IMR-90 (cell line): ENCODE measurements around the gene LPAR5. TPM values are rescaled to one million over a fixed set of nuclear protein-coding genes. Genes with fewer than 3 reads are reported as not detected.

ENCODE experiments used
- ATAC-seq: fragments of 200-7000 bp; cut with Tn5 transposase; 2 replicates; pipeline ENCODE4 v1.9.1; 2020; ENCODE audit warnings: low read depth, mild to moderate bottlenecking, moderate library complexity
- BruUV-seq: library from RNA; stranded (reverse); fragments of 400-500 nt; replicated peaks from 2 replicates; lab custom pipeline; 2021; lab: Mats Ljungman, UMichigan
- CTCF ChIA-PET: fragments of 300-600 bp; formaldehyde crosslinking; extraction: SDS; loops from one replicate; lab custom pipeline; 2021; ENCODE audit warnings: antibody characterized with exemption; lab: Yijun Ruan, JAX
- POLR2A ChIA-PET: fragments of 300-600 bp; sonication (Branson Sonifier 250); formaldehyde crosslinking; loops from one replicate; lab custom pipeline; 2022; ENCODE audit warnings: antibody characterized with exemption; ENCODE audit not compliant: unreplicated experiment; lab: Charles Lee
- DNase-seq: peaks from one replicate; pipeline ENCODE4 v3.0.0; 2013
- H2AFZ ChIP-seq: replicated peaks from 2 replicates; pipeline ENCODE3; 2013; ENCODE audit warnings: low read length, mild to moderate bottlenecking; ENCODE audit not compliant: poor library complexity
- H2AK5ac ChIP-seq: 2 replicates; pipeline ENCODE4 v1.6.1; 2013; ENCODE audit warnings: low read depth, low read length, inconsistent platforms
- H2AK9ac ChIP-seq: replicated peaks from 2 replicates; pipeline ENCODE3; 2013; ENCODE audit warnings: mild to moderate bottlenecking, low read depth, low read length, moderate library complexity; ENCODE audit not compliant: poor library complexity
- H2BK120ac ChIP-seq: 2 replicates; pipeline ENCODE4 v1.6.1; 2013; ENCODE audit warnings: low read depth, low read length, inconsistent platforms
- H2BK15ac ChIP-seq: 3 replicates; pipeline ENCODE4 v1.6.1; 2013; ENCODE audit warnings: low read depth, low read length, inconsistent platforms
- H2BK20ac ChIP-seq: 2 replicates; pipeline ENCODE4 v1.6.1; 2013; ENCODE audit warnings: low read depth, mild to moderate bottlenecking, inconsistent platforms, low read length, moderate library complexity
- H2BK5ac ChIP-seq: 2 replicates; pipeline ENCODE4 v1.6.1; 2013; ENCODE audit warnings: mild to moderate bottlenecking, low read depth, low read length, inconsistent platforms; ENCODE audit not compliant: poor library complexity, severe bottlenecking
- H3K14ac ChIP-seq: replicated peaks from 2 replicates; pipeline ENCODE4 v1.6.1; 2013; ENCODE audit warnings: low read depth, low read length, inconsistent platforms
- H3K18ac ChIP-seq: 2 replicates; pipeline ENCODE4 v1.6.1; 2013; ENCODE audit warnings: low read depth, low read length, control low read depth
- H3K23ac ChIP-seq: 2 replicates; pipeline ENCODE4 v1.6.1; 2013; ENCODE audit warnings: low read depth, low read length, inconsistent platforms
- H3K27ac ChIP-seq: 2 replicates; pipeline ENCODE4 v1.5.1; 2013; ENCODE audit warnings: mild to moderate bottlenecking, control low read depth, low read length; ENCODE audit not compliant: insufficient read depth
- H3K27me3 ChIP-seq: 2 replicates; pipeline ENCODE4 v1.6.1; 2013; ENCODE audit warnings: low read length; ENCODE audit not compliant: control insufficient read depth, insufficient read depth
- H3K36me3 ChIP-seq: 2 replicates; pipeline ENCODE4 v1.6.1; 2013; ENCODE audit warnings: low read length, mixed read lengths; ENCODE audit not compliant: control insufficient read depth, insufficient read depth
- H3K4ac ChIP-seq: 2 replicates; pipeline ENCODE4 v1.6.1; 2013; ENCODE audit warnings: low read depth, low read length, inconsistent platforms
- H3K4me1 ChIP-seq: 2 replicates; pipeline ENCODE4 v1.6.1; 2013; ENCODE audit warnings: low read length, mixed read lengths; ENCODE audit not compliant: control insufficient read depth, insufficient read depth
- H3K4me2 ChIP-seq: 2 replicates; pipeline ENCODE4 v1.6.1; 2013; ENCODE audit warnings: low read depth, mild to moderate bottlenecking, control low read depth, low read length, moderate library complexity
- H3K4me3 ChIP-seq: 2 replicates; pipeline ENCODE4 v1.5.1; 2013; ENCODE audit warnings: low read depth, mild to moderate bottlenecking, control low read depth, low read length, moderate library complexity; ENCODE audit not compliant: insufficient read depth
- H3K56ac ChIP-seq: 2 replicates; pipeline ENCODE4 v1.6.1; 2013; ENCODE audit warnings: low read length, inconsistent platforms; ENCODE audit not compliant: insufficient read depth; ENCODE audit errors: extremely low read depth
- H3K79me1 ChIP-seq, 2 experiments: 2 replicates each; pipeline ENCODE4 v1.6.1; 2013; ENCODE audit warnings: low read length in 2 of 2, inconsistent platforms in 1 of 2, low read depth in 1 of 2
- H3K9ac ChIP-seq: 2 replicates; pipeline ENCODE4 v1.6.1; 2013; ENCODE audit warnings: low read depth, low read length, control low read depth
- H3K9me1 ChIP-seq: 2 replicates; pipeline ENCODE4 v1.6.1; 2013; ENCODE audit warnings: low read length, inconsistent platforms; ENCODE audit not compliant: insufficient read depth
- H3K9me3 ChIP-seq: 2 replicates; pipeline ENCODE4 v1.6.1; 2013; ENCODE audit warnings: low read length; ENCODE audit not compliant: control insufficient read depth, insufficient read depth
- H4K20me1 ChIP-seq: 2 replicates; pipeline ENCODE4 v1.6.1; 2013; ENCODE audit warnings: low read length, inconsistent platforms; ENCODE audit not compliant: insufficient read depth
- H4K5ac ChIP-seq: 2 replicates; pipeline ENCODE4 v1.6.1; 2013; ENCODE audit warnings: mild to moderate bottlenecking, low read depth, low read length, control low read depth
- H4K8ac ChIP-seq, 2 experiments: 2 replicates each; pipeline ENCODE4 v1.6.1; 2013; ENCODE audit warnings: low read depth in 2 of 2, low read length in 2 of 2, control low read depth in 1 of 2, inconsistent platforms in 1 of 2
- H4K91ac ChIP-seq: 2 replicates; pipeline ENCODE4 v1.6.1; 2013; ENCODE audit warnings: low read depth, low read length, inconsistent platforms; ENCODE audit not compliant: insufficient read depth
- CEBPB ChIP-seq: IDR thresholded peaks from 2 replicates; pipeline ENCODE4 v1.6.1; 2012; ENCODE audit warnings: low read depth, low read length, improper control_type of control experiment
- CHD1 ChIP-seq: IDR thresholded peaks from 2 replicates; pipeline ENCODE4 v1.6.1; 2012; ENCODE audit warnings: low read depth, low read length, improper control_type of control experiment
- FOS ChIP-seq: fragments of 150-350 bp; IDR thresholded peaks from 2 replicates; pipeline ENCODE4 v1.6.1; 2016; ENCODE audit warnings: low read depth, low read length
- MAFK ChIP-seq: IDR thresholded peaks from 2 replicates; pipeline ENCODE4 v1.6.1; 2012; ENCODE audit warnings: low read depth, low read length, improper control_type of control experiment
- MAZ ChIP-seq: IDR thresholded peaks from 2 replicates; pipeline ENCODE4 v1.6.1; 2012; ENCODE audit warnings: low read depth, mild to moderate bottlenecking, low read length, improper control_type of control experiment, moderate library complexity, borderline replicate concordance
- NFE2L2 ChIP-seq: fragments of 150-350 bp; IDR thresholded peaks from 2 replicates; pipeline ENCODE4 v1.6.1; 2016; ENCODE audit warnings: low read depth, mild to moderate bottlenecking, low read length
- POLR2A ChIP-seq: IDR thresholded peaks from 2 replicates; pipeline ENCODE4 v1.6.1; 2012; ENCODE audit warnings: mild to moderate bottlenecking, low read depth, low read length
- RCOR1 ChIP-seq: IDR thresholded peaks from 2 replicates; pipeline ENCODE4 v1.6.1; 2012; ENCODE audit warnings: mild to moderate bottlenecking, low read length, improper control_type of control experiment; ENCODE audit not compliant: insufficient replicate concordance
- USF2 ChIP-seq: fragments of 150-350 bp; IDR thresholded peaks from 2 replicates; pipeline ENCODE4 v1.6.1; 2017; ENCODE audit warnings: mild to moderate bottlenecking, antibody characterized with exemption, low read length, low read depth
- WGBS, 2 experiments: methylation state at CpG; one replicate each; pipeline versions ENCODE4 v1.1.5 to v1.1.7; 2013; ENCODE audit warnings: missing lambda C conversion rate in 2 of 2; ENCODE audit not compliant: insufficient read length in 1 of 2; ENCODE audit errors: extremely low coverage in 2 of 2; 5-methylcytosine and 5-hydroxymethylcytosine counted together
- dilution Hi-C: fragments of 300-500 bp; cut with HindIII; formaldehyde crosslinking; loops from one replicate; pipeline ENCODE4 v1.14.3; 2018; ENCODE audit warnings: low sequenced_read_pairs; ENCODE audit not compliant: unreplicated experiment
- in situ Hi-C: fragments of 300-500 bp; cut with MboI; formaldehyde crosslinking; loops from 3 replicates; pipeline ENCODE4 v1.14.3; 2019; ENCODE audit warnings: low sequenced_read_pairs, inconsistent platforms, mixed read lengths
- intact Hi-C: fragments of 100-400 bp; cut with micrococcal nuclease; formaldehyde crosslinking; loops from 2 replicates; pipeline ENCODE4 v1.10.0; 2022
- polyA plus RNA-seq, 3 experiments: library from polyadenylated mRNA; depleted of rRNA; stranded (reverse); fragments of >200 nt; gene quantifications; 2 replicates each; pipeline ENCODE4 v1.2.3, GENCODE V29; 2012; ENCODE audit warnings: low replicate concordance in 1 of 3
- total RNA-seq: library from RNA; depleted of rRNA; stranded (reverse); fragments of >200 nt; gene quantifications from 2 replicates; pipeline ENCODE4 v1.2.3, GENCODE V29; 2012
- TF ChIP-seq, protein P1 (sequence below): fragments of 150-350 bp; IDR thresholded peaks from 2 replicates; pipeline ENCODE4 v1.6.1; 2016; ENCODE audit warnings: low read depth, mild to moderate bottlenecking, low read length, moderate library complexity, borderline replicate concordance

The LPAR5 gene
- total and polyA plus RNA-seq, 2 of the 4 experiments (the other 2 are of a cell fraction), result not detected

DNA sequence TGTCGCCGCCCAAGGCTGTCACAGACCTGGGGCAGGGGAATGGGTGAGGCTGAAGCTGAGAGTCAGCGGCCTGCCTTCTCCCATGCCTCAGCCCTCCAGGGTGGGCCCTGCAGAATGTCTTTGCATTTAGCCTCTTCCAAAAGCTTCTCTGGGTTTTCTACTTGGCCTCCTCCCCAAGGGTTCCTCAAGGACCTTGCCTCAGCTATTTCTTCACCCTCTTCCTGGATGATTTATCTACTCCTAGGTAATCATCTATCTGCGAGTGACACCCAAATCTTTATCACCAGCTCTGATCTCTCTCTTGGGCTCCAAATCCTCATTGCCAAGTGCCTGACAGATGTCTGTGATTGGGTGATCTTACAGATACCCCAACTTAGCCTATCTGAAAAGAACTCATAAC lies 4.7 kb upstream of the LPAR5 start:
- H2BK120ac ChIP-seq, result no peak overlapping the region
- H2AFZ ChIP-seq, result no peak overlapping the region
- no peak overlapping the region for H2BK5ac ChIP-seq
- no peak overlapping the region for H3K14ac ChIP-seq
- H3K4me3 ChIP-seq, result no peak overlapping the region
- peaks cover 25% of the 10 kb centered on the region for H3K27me3 ChIP-seq
- WGBS, 2 experiments, result 100% methylated on average over 2 of the region's 4 CpGs; no CpG with 5 or more reads in 1 of the 2 experiments
- H3K9ac ChIP-seq, result no peak overlapping the region
- no peak overlapping the region for H4K5ac ChIP-seq
- H3K27ac ChIP-seq, result no peak overlapping the region
- H4K20me1 ChIP-seq, result no peaks in the 10 kb centered on the region
- TF ChIP-seq, protein P1, sequence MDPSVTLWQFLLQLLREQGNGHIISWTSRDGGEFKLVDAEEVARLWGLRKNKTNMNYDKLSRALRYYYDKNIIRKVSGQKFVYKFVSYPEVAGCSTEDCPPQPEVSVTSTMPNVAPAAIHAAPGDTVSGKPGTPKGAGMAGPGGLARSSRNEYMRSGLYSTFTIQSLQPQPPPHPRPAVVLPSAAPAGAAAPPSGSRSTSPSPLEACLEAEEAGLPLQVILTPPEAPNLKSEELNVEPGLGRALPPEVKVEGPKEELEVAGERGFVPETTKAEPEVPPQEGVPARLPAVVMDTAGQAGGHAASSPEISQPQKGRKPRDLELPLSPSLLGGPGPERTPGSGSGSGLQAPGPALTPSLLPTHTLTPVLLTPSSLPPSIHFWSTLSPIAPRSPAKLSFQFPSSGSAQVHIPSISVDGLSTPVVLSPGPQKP, result no peak
- TF ChIP-seq RCOR1 (no peak), CEBPB (no peak), MAFK (no peak), MAZ (no peak), FOS (no peak), POLR2A (no peak), USF2 (no peak), NFE2L2 (no peak), CHD1 (no peak)
- H2AK5ac ChIP-seq, result no peak overlapping the region
- H3K9me1 ChIP-seq, result no peaks in the 10 kb centered on the region
- no peak overlapping the region for H2BK15ac ChIP-seq
- H2BK20ac ChIP-seq, result no peak overlapping the region
- H3K4me2 ChIP-seq, result no peak overlapping the region
- in situ Hi-C loops (no loop called here), dilution Hi-C loops (no loop called here), intact Hi-C loops (no loop called here)
- H3K4ac ChIP-seq, result no peak overlapping the region
- no peak overlapping the region for H2AK9ac ChIP-seq
- ATAC-seq, result no peak
- H3K9me3 ChIP-seq, result peaks cover 19% of the 10 kb centered on the region
- H3K79me1 ChIP-seq, result no peaks in the 10 kb centered on the region
- H3K56ac ChIP-seq, result no peak overlapping the region
- H3K23ac ChIP-seq, result no peak overlapping the region
- no peak for DNase-seq
- H3K36me3 ChIP-seq, result no peaks in the 10 kb centered on the region
- no TSS peak for BruUV-seq
- no peaks in the 10 kb centered on the region for H3K4me1 ChIP-seq
- CTCF ChIA-PET, result interaction anchor here (0.5 to 0.6 kb wide), 2 partner anchors 14 to 84 kb away, joined by 3 read pairs; no protein-coding TSS in a partner anchor
- no peak overlapping the region for H3K18ac ChIP-seq
- POLR2A ChIA-PET, result no interaction called here
- H4K8ac ChIP-seq, result no peak overlapping the region
- no peak overlapping the region for H4K91ac ChIP-seq
